Gastrocnemius medialis (tissue), 4 donors: ENCODE measurements around the gene LILRA2.

Experiments used
- POLR2A ChIP-seq, 2 donors: fragments of 450-650 bp; IDR thresholded peaks; one replicate each; pipeline ENCODE4 v1.6.1; 2017; ENCODE audit warnings: antibody characterized with exemption in 2 of 2, mild to moderate bottlenecking in 2 of 2, moderate library complexity in 2 of 2
- TF ChIP-seq, protein P1 (sequence below), 5 experiments: fragments of 450-650 bp in 3 of 5; fragments of 200-600 bp in 2 of 5; sonication (generic) in 2 of 5; IDR thresholded peaks in 4 of 5; conservative IDR thresholded peaks in 1 of 5; 1 replicate in 4 of 5; 2 replicates in 1 of 5; pipeline ENCODE4 v1.5.1; 2016 to 2019; ENCODE audit warnings: antibody characterized with exemption in 5 of 5, mild to moderate bottlenecking in 3 of 5, moderate library complexity in 3 of 5

DNA sequence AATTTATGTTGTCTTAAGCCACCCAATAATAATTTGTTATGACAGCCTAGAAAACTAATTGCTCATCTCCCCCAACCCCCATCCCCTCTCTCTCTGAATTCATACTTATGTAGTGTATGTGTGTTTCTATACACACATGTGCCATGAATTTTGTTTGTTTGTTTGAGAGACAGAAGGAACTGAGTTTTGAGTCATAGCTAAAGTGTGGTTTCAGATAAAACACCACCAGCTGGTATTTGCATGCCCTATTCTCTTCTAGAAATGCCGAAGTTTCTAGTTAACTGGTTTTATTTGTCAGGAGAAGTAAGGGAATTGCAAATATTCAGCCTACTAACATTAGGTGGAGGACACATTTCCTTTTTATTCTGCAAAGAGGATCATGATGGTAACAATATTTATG, 17.4 kb upstream of the LILRA2 start:
- TF ChIP-seq, protein P1, sequence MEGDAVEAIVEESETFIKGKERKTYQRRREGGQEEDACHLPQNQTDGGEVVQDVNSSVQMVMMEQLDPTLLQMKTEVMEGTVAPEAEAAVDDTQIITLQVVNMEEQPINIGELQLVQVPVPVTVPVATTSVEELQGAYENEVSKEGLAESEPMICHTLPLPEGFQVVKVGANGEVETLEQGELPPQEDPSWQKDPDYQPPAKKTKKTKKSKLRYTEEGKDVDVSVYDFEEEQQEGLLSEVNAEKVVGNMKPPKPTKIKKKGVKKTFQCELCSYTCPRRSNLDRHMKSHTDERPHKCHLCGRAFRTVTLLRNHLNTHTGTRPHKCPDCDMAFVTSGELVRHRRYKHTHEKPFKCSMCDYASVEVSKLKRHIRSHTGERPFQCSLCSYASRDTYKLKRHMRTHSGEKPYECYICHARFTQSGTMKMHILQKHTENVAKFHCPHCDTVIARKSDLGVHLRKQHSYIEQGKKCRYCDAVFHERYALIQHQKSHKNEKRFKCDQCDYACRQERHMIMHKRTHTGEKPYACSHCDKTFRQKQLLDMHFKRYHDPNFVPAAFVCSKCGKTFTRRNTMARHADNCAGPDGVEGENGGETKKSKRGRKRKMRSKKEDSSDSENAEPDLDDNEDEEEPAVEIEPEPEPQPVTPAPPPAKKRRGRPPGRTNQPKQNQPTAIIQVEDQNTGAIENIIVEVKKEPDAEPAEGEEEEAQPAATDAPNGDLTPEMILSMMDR (IDR thresholded peaks at IDR 0.05 in 4 of 5, conservative IDR thresholded peaks at IDR 0.05 in 1 of 5), result no peak
- no peak for TF ChIP-seq POLR2A (IDR thresholded peaks at IDR 0.05)
